Embryonic facial prominence (tissue), 1 donor: ENCODE results near the gene TOMM20.

Experiments
- DNase-seq: peaks from one replicate; pipeline ENCODE4 v3.0.0-alpha.2; 2016; ENCODE audit errors: extremely low spot score

The TOMM20 gene

GRCh38 chr1:235063068-235063765 is 65.4 kb downstream of the TOMM20 start:
- no peak for DNase-seq

DNA sequence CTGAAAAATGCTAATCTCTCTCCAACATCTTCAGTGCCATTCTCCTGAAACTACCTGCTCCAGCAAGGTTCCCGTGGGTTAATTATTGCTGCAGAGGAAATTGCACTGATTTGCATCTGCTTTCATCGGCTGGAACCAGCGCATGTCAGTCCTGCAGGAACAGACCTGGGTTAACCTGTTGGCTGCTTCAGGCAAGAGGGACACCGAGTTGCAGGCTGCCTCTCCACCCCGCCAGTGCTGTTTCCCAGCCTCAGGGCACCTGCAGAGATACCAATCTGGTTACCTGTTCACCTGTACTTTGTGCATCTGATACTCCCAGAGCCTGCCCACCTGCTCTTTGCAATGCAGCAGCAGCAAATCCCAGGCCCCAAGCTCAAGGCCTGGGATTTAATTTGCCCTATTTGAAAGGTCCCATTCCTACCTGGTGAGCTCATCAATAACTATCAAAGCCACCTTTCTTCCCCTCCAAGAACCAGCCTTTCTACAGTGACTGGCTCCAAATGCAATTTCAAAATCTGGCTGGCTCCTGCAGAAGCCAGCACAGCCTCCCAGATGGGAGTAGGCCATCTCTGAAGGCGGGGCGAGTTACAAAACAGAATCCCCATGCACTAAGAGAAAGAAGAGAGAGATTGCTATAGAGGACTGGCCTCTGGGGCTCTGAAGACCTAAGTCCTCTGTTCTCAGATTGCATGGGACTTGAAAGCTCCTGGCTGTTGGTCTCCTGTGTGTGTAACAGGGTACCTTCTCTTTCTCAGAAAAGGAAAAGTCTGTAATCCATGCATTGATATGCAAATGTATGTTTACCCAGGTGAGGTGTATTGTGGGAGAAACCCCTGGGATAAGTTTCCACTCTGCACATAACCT is 67.8 kb downstream of the TOMM20 start:
- no peak for DNase-seq
